Epithelial cell of esophagus (primary cell): ENCODE measurements around the gene S100A13.

ENCODE experiments used
- DNase-seq: peaks from one replicate; pipeline ENCODE4 v3.0.0; 2010; ENCODE audit warnings: low read depth
- H3K4me3 ChIP-seq: 2 replicates; pipeline ENCODE4 v1.5.1; 2011; ENCODE audit warnings: mild to moderate bottlenecking, low read length, control low read depth
- TF ChIP-seq, protein P1 (sequence below): IDR thresholded peaks from 2 replicates; pipeline ENCODE4 v1.5.1; 2011; ENCODE audit warnings: low read depth, mild to moderate bottlenecking, low read length, control low read depth, inconsistent platforms; ENCODE audit not compliant: insufficient read depth; ENCODE audit errors: missing control alignments

Gene S100A13

DNA sequence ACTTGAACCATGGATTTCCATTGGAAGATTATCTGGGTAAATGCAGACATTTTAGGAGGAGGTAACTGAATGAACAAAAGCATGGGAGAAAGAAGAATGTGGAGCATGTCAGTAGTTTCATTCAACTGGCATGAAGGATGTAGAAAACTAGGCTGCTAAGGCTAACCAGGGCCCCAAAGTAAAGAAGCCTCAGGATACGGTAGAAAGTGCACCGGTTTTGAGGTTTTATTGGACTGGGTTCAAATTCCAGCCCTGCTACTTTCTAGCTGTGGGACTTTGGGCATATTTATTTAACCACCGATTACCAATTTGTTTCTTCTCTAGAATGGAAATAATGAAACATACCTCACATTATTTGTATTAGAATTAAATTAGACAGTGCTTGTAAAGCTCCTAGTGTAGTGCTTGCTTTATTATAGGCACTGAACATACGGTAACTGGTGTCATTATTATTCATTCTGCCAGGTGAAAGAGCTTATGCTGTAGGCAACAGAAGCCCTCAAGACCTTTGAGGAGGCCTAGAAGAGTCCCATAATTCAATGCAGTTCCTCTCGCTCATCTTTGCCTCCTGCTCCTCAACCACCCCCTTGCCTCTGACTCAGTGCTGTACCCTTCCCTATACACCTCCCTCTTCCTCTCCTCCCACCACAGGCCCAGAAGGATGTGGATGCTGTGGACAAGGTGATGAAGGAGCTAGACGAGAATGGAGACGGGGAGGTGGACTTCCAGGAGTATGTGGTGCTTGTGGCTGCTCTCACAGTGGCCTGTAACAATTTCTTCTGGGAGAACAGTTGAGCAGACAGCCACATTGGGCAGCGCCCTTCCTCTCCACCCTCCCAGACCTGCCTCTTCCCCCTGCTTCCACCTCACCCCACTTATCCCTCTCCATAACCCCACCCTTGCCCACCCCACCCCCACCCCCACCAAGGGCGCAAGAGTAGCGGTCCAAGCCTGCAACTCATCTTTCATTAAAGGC is 4.0 kb upstream of the S100A13 start:
- H3K4me3 ChIP-seq: no peak overlapping the region
- DNase-seq: no peak
- TF ChIP-seq, protein P1, sequence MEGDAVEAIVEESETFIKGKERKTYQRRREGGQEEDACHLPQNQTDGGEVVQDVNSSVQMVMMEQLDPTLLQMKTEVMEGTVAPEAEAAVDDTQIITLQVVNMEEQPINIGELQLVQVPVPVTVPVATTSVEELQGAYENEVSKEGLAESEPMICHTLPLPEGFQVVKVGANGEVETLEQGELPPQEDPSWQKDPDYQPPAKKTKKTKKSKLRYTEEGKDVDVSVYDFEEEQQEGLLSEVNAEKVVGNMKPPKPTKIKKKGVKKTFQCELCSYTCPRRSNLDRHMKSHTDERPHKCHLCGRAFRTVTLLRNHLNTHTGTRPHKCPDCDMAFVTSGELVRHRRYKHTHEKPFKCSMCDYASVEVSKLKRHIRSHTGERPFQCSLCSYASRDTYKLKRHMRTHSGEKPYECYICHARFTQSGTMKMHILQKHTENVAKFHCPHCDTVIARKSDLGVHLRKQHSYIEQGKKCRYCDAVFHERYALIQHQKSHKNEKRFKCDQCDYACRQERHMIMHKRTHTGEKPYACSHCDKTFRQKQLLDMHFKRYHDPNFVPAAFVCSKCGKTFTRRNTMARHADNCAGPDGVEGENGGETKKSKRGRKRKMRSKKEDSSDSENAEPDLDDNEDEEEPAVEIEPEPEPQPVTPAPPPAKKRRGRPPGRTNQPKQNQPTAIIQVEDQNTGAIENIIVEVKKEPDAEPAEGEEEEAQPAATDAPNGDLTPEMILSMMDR: no peak

DNA sequence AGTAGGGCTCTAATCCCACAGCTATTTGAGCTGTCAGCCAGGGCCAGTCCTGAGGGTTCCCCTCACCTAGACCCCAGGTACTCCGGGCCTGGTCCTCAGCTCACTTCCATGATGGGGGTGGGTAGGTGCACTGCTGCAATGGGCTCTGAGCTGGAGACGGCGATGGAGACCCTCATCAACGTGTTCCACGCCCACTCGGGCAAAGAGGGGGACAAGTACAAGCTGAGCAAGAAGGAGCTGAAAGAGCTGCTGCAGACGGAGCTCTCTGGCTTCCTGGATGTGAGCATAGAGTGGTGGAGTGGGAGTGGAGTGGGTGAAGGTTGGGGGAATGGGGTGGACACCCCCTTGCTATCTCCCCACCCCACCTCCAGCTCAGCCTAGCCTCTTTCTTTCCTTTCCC is 3.1 kb upstream of the S100A13 start:
- no peak overlapping the region for H3K4me3 ChIP-seq
- TF ChIP-seq, protein P1: no peak

GRCh38 chr1:153629971-153630370 is 2.7 kb upstream of the S100A13 start:
- TF ChIP-seq, protein P1: no peak
- no peak for DNase-seq
- H3K4me3 ChIP-seq: no peak overlapping the region

More for the DNA sequence above, 3.1 kb upstream of the S100A13 start:
- no peak for DNase-seq

- TF ChIP-seq, protein P1: no peak
- no peak overlapping the region for H3K4me3 ChIP-seq
- DNase-seq: no peak
Observed at GRCh38 chr1:153629343-153629665, 2.0 kb upstream of the S100A13 start.

DNA sequence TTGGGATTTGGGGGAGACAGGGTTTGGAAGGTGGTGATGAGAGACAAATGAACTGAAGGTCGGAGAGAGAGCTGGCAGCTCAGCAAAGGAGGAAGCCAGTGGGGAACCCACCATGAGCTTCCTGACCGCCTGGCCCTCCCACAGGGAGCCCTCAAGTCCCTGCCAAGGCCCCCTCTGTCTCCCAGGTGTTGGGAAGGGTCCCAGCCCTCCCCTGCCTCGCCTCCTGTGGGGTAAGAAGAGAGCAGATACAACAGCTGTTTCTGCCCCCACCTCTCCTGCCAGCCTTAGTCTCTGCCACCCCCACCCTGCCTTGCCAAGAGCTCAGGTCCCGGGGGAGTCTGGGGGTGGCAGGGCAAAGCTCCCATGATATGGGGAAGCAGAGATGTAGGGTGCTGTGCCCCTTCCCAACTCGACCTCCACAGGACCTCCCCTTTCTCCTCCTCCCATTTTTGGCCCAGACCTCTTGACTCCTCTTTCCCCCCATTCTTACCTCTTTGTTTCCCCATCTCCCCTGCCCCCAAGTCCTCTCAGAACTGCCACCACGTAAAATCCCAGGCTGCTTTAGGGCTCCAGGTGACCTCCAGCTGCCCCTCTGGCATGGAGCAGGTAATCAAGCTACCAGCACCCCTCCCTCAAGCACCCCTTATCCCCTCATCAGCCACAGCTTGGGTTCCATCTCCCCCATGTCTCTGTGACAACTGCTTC is 1.5 kb upstream of the S100A13 start:
- TF ChIP-seq, protein P1: no peak
- no peak for DNase-seq
- H3K4me3 ChIP-seq: no peak overlapping the region

- H3K4me3 ChIP-seq: peak within 1 kb of the TSS; percentile 62
- DNase-seq: no peak
- TF ChIP-seq, protein P1: no peak
Observed at GRCh38 chr1:153627715-153628626, 666 bp upstream of the S100A13 start, which contains the start of gene S100A1. Gene S100A1, plus strand, starts transcription at chr1:153628434. Its CDS starts 2,088 bp downstream, at chr1:153630522.
